ENCODE data around the gene SNTG2.

DNA sequence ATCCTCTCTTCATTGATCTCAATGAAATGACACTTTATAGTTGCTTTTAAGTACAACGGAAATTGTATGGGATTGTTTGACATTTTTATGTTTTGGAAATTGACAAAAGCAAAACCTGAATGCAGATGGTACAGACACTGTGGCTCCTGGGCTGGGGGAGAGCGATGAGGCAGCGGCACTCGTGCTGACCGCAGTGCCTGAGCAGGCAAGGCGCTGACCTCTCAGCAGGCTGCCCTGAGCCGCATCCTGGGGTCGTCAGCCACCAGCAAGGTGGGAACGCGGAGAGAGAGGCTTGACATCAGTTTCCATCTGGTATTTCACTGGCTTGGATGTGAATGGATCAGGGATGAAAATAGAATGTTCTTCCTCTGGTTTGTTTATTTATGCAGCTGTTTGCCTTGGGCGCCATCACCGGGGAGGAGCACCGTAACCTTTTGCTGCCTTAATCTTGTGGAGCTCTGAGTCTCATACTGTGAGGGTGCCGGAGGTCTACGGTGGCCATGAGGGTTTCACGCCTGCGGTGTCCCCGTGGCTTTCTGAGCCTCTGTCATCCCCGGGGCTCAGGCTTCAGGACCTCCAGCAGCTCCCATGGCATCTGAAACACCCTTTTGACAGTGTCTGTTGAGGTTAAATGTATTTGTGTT lies 367.8 kb downstream of the SNTG2 start:
- TF ChIP-seq, protein P1, sequence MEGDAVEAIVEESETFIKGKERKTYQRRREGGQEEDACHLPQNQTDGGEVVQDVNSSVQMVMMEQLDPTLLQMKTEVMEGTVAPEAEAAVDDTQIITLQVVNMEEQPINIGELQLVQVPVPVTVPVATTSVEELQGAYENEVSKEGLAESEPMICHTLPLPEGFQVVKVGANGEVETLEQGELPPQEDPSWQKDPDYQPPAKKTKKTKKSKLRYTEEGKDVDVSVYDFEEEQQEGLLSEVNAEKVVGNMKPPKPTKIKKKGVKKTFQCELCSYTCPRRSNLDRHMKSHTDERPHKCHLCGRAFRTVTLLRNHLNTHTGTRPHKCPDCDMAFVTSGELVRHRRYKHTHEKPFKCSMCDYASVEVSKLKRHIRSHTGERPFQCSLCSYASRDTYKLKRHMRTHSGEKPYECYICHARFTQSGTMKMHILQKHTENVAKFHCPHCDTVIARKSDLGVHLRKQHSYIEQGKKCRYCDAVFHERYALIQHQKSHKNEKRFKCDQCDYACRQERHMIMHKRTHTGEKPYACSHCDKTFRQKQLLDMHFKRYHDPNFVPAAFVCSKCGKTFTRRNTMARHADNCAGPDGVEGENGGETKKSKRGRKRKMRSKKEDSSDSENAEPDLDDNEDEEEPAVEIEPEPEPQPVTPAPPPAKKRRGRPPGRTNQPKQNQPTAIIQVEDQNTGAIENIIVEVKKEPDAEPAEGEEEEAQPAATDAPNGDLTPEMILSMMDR (conservative IDR thresholded peaks at IDR 0.05; ENCODE audit: low read length): no peak
- TF ChIP-seq EZH2phosphoT487 (IDR thresholded peaks at IDR 0.05; ENCODE audit: borderline replicate concordance): no peak
